GM23248 (cell line): ENCODE measurements around the gene SHANK2.

Source experiments
- EZH2 ChIP-seq: fragments of 200-600 bp; sonication (generic); IDR thresholded peaks from 2 replicates; pipeline ENCODE4 v1.6.1; 2018; ENCODE audit warnings: antibody characterized with exemption, mild to moderate bottlenecking; ENCODE audit not compliant: insufficient read depth, poor library complexity, severe bottlenecking
- EZH2phosphoT487 ChIP-seq: fragments of 200-600 bp; sonication (generic); IDR thresholded peaks from 2 replicates; pipeline ENCODE4 v1.6.1; 2018; ENCODE audit warnings: antibody characterized with exemption, moderate library complexity, mild to moderate bottlenecking, low read depth; ENCODE audit not compliant: insufficient read depth

DNA sequence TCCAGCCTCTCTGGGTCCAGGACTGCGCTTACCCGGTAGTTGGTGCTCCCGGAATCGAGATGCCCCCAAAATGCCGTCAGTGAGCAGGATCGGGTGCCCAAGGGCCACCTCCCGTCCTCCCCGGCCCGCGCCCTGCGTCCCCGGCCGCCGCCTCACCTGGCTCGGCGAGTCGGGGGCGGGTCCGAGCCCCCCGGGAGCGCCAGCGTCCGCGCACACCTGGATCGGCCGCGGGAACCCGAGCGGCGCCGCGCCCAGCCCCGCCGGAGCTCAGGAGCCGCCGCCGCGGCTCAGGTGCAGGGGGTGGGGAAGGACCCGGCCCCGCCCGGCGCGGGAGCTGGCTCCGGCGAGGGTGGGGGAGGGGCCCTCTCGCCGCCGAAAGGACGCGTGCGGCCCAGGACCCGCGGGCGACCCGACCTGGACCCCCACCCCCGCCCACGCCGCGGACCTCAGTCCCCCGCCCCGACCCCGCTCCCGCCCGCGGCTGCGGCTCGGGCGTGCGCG, at the start of gene SHANK2:
- TF ChIP-seq EZH2phosphoT487 (no peak), EZH2 (no peak)
